Endothelial cell of umbilical vein (primary cell): ENCODE results near the gene TSPAN5.

Experiments
- POLR2A ChIP-seq: IDR thresholded peaks from 2 replicates; pipeline ENCODE4 v1.6.1; 2012; ENCODE audit warnings: low read depth, mild to moderate bottlenecking, control low read depth, low read length
- TF ChIP-seq, protein P1 (sequence below), 2 donors: IDR thresholded peaks; 1 replicate in 1 of 2; 2 replicates in 1 of 2; pipeline ENCODE4 v1.5.1; 2011; ENCODE audit warnings: low read length in 2 of 2, mild to moderate bottlenecking in 2 of 2, moderate library complexity in 2 of 2, control low read depth in 1 of 2, inconsistent platforms in 1 of 2, low read depth in 1 of 2; ENCODE audit not compliant: insufficient read depth in 1 of 2; ENCODE audit errors: extremely low read depth in 1 of 2

DNA sequence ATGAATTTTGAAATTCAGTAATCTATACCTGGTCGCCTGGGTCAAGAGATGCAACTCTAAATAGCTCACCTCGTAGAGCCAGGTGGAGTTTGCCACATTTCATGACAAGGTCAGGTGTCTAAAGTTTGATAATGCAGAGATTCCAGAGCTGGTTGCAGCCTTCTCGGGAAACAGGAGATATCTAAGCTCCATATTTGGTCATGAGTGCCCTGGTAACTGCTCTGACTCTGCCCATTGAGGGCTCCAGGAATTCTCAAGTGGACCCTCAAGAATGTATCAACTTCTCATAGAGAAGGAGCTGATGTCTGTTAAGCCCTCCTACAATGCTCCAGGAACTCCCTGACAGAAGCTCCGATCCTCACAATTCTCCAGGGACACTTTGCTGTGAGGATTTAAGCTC lies 33.2 kb upstream of the TSPAN5 start:
- TF ChIP-seq, protein P1, sequence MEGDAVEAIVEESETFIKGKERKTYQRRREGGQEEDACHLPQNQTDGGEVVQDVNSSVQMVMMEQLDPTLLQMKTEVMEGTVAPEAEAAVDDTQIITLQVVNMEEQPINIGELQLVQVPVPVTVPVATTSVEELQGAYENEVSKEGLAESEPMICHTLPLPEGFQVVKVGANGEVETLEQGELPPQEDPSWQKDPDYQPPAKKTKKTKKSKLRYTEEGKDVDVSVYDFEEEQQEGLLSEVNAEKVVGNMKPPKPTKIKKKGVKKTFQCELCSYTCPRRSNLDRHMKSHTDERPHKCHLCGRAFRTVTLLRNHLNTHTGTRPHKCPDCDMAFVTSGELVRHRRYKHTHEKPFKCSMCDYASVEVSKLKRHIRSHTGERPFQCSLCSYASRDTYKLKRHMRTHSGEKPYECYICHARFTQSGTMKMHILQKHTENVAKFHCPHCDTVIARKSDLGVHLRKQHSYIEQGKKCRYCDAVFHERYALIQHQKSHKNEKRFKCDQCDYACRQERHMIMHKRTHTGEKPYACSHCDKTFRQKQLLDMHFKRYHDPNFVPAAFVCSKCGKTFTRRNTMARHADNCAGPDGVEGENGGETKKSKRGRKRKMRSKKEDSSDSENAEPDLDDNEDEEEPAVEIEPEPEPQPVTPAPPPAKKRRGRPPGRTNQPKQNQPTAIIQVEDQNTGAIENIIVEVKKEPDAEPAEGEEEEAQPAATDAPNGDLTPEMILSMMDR (IDR thresholded peaks at IDR 0.05; ENCODE audit: extremely low read depth in 1 of 2, insufficient read depth in 1 of 2, low read depth in 1 of 2, low read length in 2 of 2): no peak
- TF ChIP-seq POLR2A: no peak
